Liver (tissue), 3 donors: ENCODE data around the gene MAPKAP1.

Experiments
- ATF3 ChIP-seq: IDR thresholded peaks from 2 replicates; pipeline ENCODE4 v1.6.1; 2016; ENCODE audit warnings: antibody characterized with exemption
- EGR1 ChIP-seq, 2 donors: IDR thresholded peaks; 2 replicates each; pipeline ENCODE4 v1.6.1; 2016 to 2018; ENCODE audit warnings: antibody characterized with exemption in 2 of 2, low read depth in 2 of 2
- FOXA1 ChIP-seq: IDR thresholded peaks from 2 replicates; pipeline ENCODE4 v1.6.1; 2016; ENCODE audit warnings: antibody characterized with exemption
- GABPA ChIP-seq, 2 donors: IDR thresholded peaks in 1 of 2; conservative IDR thresholded peaks in 1 of 2; 2 replicates each; pipeline ENCODE4 v1.6.1; 2016; ENCODE audit warnings: antibody characterized with exemption in 2 of 2, mild to moderate bottlenecking in 1 of 2, moderate library complexity in 1 of 2
- HNF4A ChIP-seq, 2 donors: conservative IDR thresholded peaks; 2 replicates each; pipeline ENCODE4 v1.6.1; 2016; ENCODE audit warnings: antibody characterized with exemption in 2 of 2, mild to moderate bottlenecking in 2 of 2
- HNF4G ChIP-seq: IDR thresholded peaks from 2 replicates; pipeline ENCODE4 v1.6.1; 2016; ENCODE audit warnings: antibody characterized with exemption
- JUND ChIP-seq, 2 donors: IDR thresholded peaks; 2 replicates each; pipeline ENCODE4 v1.6.1; 2016; ENCODE audit warnings: antibody characterized with exemption in 2 of 2
- MAX ChIP-seq: IDR thresholded peaks from 2 replicates; pipeline ENCODE4 v1.6.1; 2016; ENCODE audit warnings: antibody characterized with exemption
- RAD21 ChIP-seq, 2 donors: IDR thresholded peaks; 2 replicates each; pipeline ENCODE4 v1.6.1; 2016; ENCODE audit warnings: antibody characterized with exemption in 2 of 2, mild to moderate bottlenecking in 2 of 2
- SP1 ChIP-seq: IDR thresholded peaks from 2 replicates; pipeline ENCODE4 v1.6.1; 2018; ENCODE audit warnings: antibody characterized with exemption, mild to moderate bottlenecking
- TAF1 ChIP-seq: conservative IDR thresholded peaks from 2 replicates; pipeline ENCODE4 v1.6.1; 2016; ENCODE audit warnings: antibody characterized with exemption, mild to moderate bottlenecking
- YY1 ChIP-seq: IDR thresholded peaks from 2 replicates; pipeline ENCODE4 v1.6.1; 2016; ENCODE audit warnings: antibody characterized with exemption, mild to moderate bottlenecking
- TF ChIP-seq, protein P1 (sequence below): fragments of 150-350 bp; IDR thresholded peaks from 2 replicates; pipeline ENCODE4 v1.5.1; 2017; ENCODE audit warnings: improper control_type of control experiment, low read depth, low read length; ENCODE audit not compliant: missing input control
- TF ChIP-seq, protein P2 (sequence below): IDR thresholded peaks from 2 replicates; pipeline ENCODE4 v1.6.1; 2016; ENCODE audit warnings: antibody characterized with exemption, mild to moderate bottlenecking
- donor health status: healthy.
- donor health status: healthy.

DNA sequence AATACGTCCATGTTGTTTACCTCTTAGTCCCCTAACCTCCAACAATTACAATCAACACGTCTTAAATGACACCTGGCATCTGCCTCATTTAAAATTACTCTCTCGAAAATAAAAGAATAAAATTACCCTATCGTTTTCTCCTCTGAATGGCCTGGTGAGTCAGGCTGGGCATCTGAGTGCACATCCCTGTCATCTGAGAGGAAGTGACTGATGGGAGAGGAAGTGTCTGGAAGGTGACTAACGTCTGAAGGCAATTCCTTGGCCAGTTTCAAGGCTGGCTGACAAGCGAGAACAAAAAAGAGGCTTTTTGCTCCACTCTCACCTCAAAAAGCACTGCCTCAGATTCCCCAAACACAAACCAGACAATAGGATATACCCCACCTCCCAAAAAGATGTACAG, 57.7 kb downstream of the MAPKAP1 start:
- TF ChIP-seq, protein P1, sequence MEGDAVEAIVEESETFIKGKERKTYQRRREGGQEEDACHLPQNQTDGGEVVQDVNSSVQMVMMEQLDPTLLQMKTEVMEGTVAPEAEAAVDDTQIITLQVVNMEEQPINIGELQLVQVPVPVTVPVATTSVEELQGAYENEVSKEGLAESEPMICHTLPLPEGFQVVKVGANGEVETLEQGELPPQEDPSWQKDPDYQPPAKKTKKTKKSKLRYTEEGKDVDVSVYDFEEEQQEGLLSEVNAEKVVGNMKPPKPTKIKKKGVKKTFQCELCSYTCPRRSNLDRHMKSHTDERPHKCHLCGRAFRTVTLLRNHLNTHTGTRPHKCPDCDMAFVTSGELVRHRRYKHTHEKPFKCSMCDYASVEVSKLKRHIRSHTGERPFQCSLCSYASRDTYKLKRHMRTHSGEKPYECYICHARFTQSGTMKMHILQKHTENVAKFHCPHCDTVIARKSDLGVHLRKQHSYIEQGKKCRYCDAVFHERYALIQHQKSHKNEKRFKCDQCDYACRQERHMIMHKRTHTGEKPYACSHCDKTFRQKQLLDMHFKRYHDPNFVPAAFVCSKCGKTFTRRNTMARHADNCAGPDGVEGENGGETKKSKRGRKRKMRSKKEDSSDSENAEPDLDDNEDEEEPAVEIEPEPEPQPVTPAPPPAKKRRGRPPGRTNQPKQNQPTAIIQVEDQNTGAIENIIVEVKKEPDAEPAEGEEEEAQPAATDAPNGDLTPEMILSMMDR, result no peak
- TF ChIP-seq FOXA1 (no peak), EGR1 (IDR thresholded peaks at IDR 0.05; ENCODE audit: low read depth in 2 of 2) (no peak), HNF4A (conservative IDR thresholded peaks at IDR 0.05) (no peak), RAD21 (IDR thresholded peaks at IDR 0.05) (no peak), ATF3 (no peak), SP1 (no peak), GABPA (IDR thresholded peaks at IDR 0.05 in 1 of 2, conservative IDR thresholded peaks at IDR 0.05 in 1 of 2) (no peak), TAF1 (no peak), HNF4G (no peak), JUND (IDR thresholded peaks at IDR 0.05) (no peak), MAX (no peak), YY1 (no peak)
- TF ChIP-seq, protein P2, sequence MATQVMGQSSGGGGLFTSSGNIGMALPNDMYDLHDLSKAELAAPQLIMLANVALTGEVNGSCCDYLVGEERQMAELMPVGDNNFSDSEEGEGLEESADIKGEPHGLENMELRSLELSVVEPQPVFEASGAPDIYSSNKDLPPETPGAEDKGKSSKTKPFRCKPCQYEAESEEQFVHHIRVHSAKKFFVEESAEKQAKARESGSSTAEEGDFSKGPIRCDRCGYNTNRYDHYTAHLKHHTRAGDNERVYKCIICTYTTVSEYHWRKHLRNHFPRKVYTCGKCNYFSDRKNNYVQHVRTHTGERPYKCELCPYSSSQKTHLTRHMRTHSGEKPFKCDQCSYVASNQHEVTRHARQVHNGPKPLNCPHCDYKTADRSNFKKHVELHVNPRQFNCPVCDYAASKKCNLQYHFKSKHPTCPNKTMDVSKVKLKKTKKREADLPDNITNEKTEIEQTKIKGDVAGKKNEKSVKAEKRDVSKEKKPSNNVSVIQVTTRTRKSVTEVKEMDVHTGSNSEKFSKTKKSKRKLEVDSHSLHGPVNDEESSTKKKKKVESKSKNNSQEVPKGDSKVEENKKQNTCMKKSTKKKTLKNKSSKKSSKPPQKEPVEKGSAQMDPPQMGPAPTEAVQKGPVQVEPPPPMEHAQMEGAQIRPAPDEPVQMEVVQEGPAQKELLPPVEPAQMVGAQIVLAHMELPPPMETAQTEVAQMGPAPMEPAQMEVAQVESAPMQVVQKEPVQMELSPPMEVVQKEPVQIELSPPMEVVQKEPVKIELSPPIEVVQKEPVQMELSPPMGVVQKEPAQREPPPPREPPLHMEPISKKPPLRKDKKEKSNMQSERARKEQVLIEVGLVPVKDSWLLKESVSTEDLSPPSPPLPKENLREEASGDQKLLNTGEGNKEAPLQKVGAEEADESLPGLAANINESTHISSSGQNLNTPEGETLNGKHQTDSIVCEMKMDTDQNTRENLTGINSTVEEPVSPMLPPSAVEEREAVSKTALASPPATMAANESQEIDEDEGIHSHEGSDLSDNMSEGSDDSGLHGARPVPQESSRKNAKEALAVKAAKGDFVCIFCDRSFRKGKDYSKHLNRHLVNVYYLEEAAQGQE, result no peak
